Fibroblast of upper back skin (primary cell): ENCODE measurements around the gene ANKS3.

Experiments
- DNase-seq: peaks from one replicate; pipeline ENCODE4 v3.0.0-alpha.2; 2013

Gene ANKS3

GRCh38 chr16:4724661-4725270 is 9.3 kb downstream of the ANKS3 start:
- DNase-seq = no peak

- no peak for DNase-seq
Measured at GRCh38 chr16:4723071-4723767, 10.9 kb downstream of the ANKS3 start.

- no peak for DNase-seq
Measured at GRCh38 chr16:4718466-4718865, 15.6 kb downstream of the ANKS3 start.

GRCh38 chr16:4714996-4715395 is 19.1 kb downstream of the ANKS3 start:
- no peak for DNase-seq

GRCh38 chr16:4713663-4714501 is 20.2 kb downstream of the ANKS3 start:
- no peak for DNase-seq

- peak; percentile 24 for DNase-seq
Measured at GRCh38 chr16:4709481-4709880, 24.6 kb downstream of the ANKS3 start.

- DNase-seq = no peak
Measured at GRCh38 chr16:4706871-4707270, 27.2 kb downstream of the ANKS3 start.

GRCh38 chr16:4704913-4705312 is 29.2 kb downstream of the ANKS3 start:
- no peak for DNase-seq

- no peak for DNase-seq
Measured at GRCh38 chr16:4704491-4704890, 29.6 kb downstream of the ANKS3 start.

GRCh38 chr16:4703906-4704305 is 30.2 kb downstream of the ANKS3 start:
- no peak for DNase-seq

GRCh38 chr16:4702466-4702808 is 31.6 kb downstream of the ANKS3 start:
- no peak for DNase-seq

GRCh38 chr16:4701791-4702465 is 32.1 kb downstream of the ANKS3 start:
- DNase-seq = no peak

GRCh38 chr16:4700997-4701743 is 32.9 kb downstream of the ANKS3 start:
- DNase-seq = no peak

GRCh38 chr16:4700380-4700996 is 33.6 kb downstream of the ANKS3 start:
- DNase-seq = no peak

GRCh38 chr16:4699046-4699556 is 35.0 kb downstream of the ANKS3 start:
- DNase-seq = no peak

GRCh38 chr16:4698321-4699045 is 35.6 kb downstream of the ANKS3 start:
- DNase-seq = no peak

GRCh38 chr16:4697848-4698291 is 36.2 kb downstream of the ANKS3 start:
- DNase-seq = no peak

GRCh38 chr16:4696905-4697847 is 36.9 kb downstream of the ANKS3 start:
- no peak for DNase-seq

GRCh38 chr16:4696172-4696904 is 37.7 kb downstream of the ANKS3 start:
- DNase-seq = no peak
